ENCODE data around the gene IGSF21. TPM values are rescaled to one million over a fixed set of nuclear protein-coding genes. Genes with fewer than 3 reads are reported as not detected.

The IGSF21 gene
- total RNA-seq, 1 donor = not detected

DNA sequence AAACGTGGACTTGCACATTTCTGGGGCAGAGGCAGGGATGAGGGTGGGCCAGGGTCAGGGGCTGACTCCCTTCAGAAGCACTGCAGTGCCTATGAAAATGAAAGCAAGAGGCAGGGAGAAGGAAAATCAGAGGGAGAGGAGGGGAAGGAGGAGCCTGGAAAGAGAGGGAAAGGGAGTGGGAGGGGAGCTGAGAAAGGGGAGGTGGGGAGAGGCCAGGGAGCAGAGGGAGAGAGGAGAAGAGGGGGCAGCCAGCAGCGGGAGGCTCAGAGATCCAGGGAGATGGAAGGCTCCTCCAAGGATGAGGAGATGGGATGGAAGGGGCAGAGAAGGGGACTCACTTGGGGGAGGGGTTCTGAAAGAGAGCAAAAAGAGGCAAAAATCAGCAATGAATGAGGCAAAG lies 276.9 kb downstream of the IGSF21 start:
- H3K4me3 ChIP-seq (ENCODE audit: low read depth, low read length) = no peak overlapping the region
- TF ChIP-seq, protein P1, sequence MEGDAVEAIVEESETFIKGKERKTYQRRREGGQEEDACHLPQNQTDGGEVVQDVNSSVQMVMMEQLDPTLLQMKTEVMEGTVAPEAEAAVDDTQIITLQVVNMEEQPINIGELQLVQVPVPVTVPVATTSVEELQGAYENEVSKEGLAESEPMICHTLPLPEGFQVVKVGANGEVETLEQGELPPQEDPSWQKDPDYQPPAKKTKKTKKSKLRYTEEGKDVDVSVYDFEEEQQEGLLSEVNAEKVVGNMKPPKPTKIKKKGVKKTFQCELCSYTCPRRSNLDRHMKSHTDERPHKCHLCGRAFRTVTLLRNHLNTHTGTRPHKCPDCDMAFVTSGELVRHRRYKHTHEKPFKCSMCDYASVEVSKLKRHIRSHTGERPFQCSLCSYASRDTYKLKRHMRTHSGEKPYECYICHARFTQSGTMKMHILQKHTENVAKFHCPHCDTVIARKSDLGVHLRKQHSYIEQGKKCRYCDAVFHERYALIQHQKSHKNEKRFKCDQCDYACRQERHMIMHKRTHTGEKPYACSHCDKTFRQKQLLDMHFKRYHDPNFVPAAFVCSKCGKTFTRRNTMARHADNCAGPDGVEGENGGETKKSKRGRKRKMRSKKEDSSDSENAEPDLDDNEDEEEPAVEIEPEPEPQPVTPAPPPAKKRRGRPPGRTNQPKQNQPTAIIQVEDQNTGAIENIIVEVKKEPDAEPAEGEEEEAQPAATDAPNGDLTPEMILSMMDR (IDR thresholded peaks at IDR 0.05; ENCODE audit: insufficient read depth, low read length) = no peak
- no peak for DNase-seq (ENCODE audit: low read depth)

DNA sequence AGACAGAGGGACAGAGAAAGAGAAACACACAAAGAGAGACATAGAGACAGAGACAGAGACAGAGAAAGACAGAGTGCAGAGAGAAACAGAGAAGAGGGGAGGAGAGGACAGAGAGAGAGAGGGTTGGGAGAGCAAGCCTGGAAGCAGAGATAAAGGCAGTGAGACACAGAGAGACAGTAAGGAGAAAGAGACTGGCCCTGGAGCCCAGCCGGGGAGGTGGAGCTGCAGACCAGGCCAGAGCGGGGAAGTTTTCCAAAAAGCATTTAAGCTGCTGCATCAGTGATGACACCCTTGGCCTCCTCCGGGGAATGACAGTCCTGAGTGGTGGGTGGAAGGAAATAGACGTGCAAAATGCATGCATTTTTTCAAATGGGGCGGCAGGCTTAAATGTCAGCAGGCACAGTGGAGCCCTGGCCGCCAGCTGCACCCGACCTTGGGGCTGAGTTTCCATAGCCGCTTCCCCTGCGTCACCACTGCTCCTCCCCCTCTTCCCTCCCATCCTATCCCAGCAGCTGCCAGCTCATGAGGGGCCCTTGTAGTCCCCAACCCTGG lies 277.7 kb downstream of the IGSF21 start:
- H3K4me3 ChIP-seq (ENCODE audit: low read depth, low read length) = no peak overlapping the region
- TF ChIP-seq, protein P1 (IDR thresholded peaks at IDR 0.05; ENCODE audit: insufficient read depth, low read length) = no peak
- no peak for DNase-seq (ENCODE audit: low read depth)

DNA sequence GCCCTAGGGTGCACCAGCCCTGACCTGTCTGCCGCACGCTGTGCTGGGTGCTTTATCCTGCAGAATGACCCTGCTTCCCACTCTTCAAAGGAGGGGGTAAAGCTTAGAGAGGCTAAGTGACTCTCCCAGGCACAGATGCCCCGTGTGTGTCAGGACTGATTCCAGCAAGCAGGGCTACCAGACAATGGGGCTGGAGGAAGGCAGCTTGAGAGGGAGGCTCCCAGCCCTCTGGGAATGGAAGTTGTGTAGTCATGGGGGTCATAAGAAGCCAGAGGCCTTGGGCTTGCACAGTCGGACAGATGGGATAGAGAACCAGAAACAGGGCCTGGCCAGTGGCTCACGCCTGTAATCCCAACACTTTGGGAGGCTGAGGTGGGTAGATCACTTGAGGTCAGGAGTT lies 279.0 kb downstream of the IGSF21 start:
- no peak overlapping the region for H3K4me3 ChIP-seq (ENCODE audit: low read depth, low read length)
- DNase-seq (ENCODE audit: low read depth) = no peak
- TF ChIP-seq, protein P1 (IDR thresholded peaks at IDR 0.05; ENCODE audit: insufficient read depth, low read length) = no peak

DNA sequence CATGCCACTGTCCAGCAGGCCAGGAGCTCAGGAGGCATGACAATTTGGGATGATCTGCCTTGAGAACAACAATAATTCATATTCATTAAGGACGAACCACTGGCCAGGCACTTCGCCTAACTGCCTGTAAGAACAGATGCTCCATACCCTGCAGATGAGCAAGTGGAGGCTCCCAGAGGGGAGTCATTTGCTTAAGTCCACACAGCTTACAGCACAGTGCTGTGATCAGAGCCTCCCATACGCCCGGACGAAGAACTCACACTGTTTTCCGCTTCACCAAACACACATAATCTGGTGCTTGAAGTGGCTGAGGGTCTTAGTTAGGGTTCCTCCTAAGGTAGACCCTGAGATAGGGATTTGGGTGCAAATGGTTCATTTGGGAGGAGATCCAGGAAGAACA lies 279.7 kb downstream of the IGSF21 start:
- DNase-seq (ENCODE audit: low read depth) = no peak
- no peak overlapping the region for H3K4me3 ChIP-seq (ENCODE audit: low read depth, low read length)
- TF ChIP-seq, protein P1 (IDR thresholded peaks at IDR 0.05; ENCODE audit: insufficient read depth, low read length) = no peak

DNA sequence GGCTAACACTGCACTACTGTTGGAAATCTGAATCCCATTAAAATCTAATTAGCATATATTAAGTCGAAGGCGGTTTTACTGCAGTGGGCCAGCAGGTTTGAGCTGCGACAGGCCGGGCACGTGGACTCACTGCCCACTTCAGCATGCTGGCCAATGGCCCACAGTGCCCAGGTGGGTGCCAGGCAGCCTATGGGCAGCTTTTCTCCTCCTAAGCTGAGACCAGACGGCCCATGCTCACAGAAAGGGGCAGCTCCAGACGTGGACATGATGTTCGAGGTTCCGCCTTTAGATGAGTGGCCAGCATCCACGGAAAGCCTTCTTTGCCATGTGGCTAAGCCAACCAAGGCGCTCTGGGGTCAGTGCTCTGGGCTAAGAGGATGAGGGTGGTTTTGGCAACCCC lies 283.4 kb downstream of the IGSF21 start:
- TF ChIP-seq, protein P1 (IDR thresholded peaks at IDR 0.05; ENCODE audit: insufficient read depth, low read length) = no peak
- no peak for DNase-seq (ENCODE audit: low read depth)
- H3K4me3 ChIP-seq (ENCODE audit: low read depth, low read length) = no peak overlapping the region

DNA sequence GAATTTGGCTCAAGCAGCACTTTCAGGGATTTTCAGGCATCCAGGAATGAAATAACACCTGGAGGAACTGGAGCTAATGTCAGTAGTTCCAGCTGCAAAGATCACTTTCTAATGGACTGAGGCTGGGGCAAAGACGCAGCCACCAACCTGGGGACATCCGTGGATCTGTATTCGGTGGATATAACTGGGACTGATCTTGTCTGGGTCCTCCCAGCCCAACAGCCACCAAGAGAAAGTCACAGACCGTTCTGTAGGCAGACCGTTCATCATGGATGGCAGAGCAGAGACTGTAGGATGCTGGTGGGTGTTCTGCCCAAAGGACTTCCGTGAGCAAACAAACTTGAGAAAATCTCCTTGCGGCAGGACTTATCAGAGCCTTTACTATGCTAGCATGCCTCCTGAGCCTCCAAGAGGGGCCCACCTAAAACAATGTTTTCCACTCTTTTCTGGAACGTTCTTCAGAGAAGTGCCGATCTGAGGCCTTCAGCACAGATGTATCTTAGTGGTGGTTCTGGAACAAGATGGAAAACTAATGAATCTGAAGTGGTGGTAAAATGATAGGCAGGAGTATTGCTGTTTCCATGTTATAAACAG lies 287.1 kb downstream of the IGSF21 start:
- no peak for DNase-seq (ENCODE audit: low read depth)
- H3K4me3 ChIP-seq (ENCODE audit: low read depth, low read length) = no peak overlapping the region
- TF ChIP-seq, protein P1 (IDR thresholded peaks at IDR 0.05; ENCODE audit: insufficient read depth, low read length) = no peak

Measured in fibroblast of the aortic adventitia (primary cell).